ENCODE data around the gene SEMA6D.

The SEMA6D gene

GRCh38 chr15:47726399-47726823 is 9.1 kb downstream of the SEMA6D start:
- H3K4me1 ChIP-seq (ENCODE audit: insufficient read depth, low read length), result no peaks in the 10 kb centered on the region

GRCh38 chr15:47727137-47727536 is 9.8 kb downstream of the SEMA6D start:
- DNase-seq, result no peak
- no peak overlapping the region for H3K9ac ChIP-seq (ENCODE audit: low read depth, low read length)
- H3K79me2 ChIP-seq (ENCODE audit: insufficient read depth, low read length), result no peaks in the 10 kb centered on the region
- H2AFZ ChIP-seq (ENCODE audit: low read depth, low read length), result no peak overlapping the region
- ATAC-seq (ENCODE audit: insufficient read depth, low read depth), result no peak
- no peaks in the 10 kb centered on the region for H3K4me1 ChIP-seq (ENCODE audit: insufficient read depth, low read length)
- no peak overlapping the region for H3K4me3 ChIP-seq (ENCODE audit: low read depth in 1 of 2, low read length in 2 of 2)
- H3K4me2 ChIP-seq (ENCODE audit: insufficient read depth, low read length), result no peak overlapping the region
- no peaks in the 10 kb centered on the region for H4K20me1 ChIP-seq (ENCODE audit: insufficient read depth, low read length)
- H3K27me3 ChIP-seq (ENCODE audit: insufficient read depth, low read length, poor library complexity), result no peaks in the 10 kb centered on the region
- H3K27ac ChIP-seq (ENCODE audit: low read length), result no peak overlapping the region
- H3K9me3 ChIP-seq (ENCODE audit: insufficient read depth, low read length, severe bottlenecking), result no peaks in the 10 kb centered on the region
- no peaks in the 10 kb centered on the region for H3K36me3 ChIP-seq (ENCODE audit: insufficient read depth, low read length)
- TF ChIP-seq CTCF (IDR thresholded peaks at IDR 0.05; ENCODE audit: borderline replicate concordance, extremely low read depth, low read length, poor library complexity, severe bottlenecking) (no peak), EZH2 (IDR thresholded peaks at IDR 0.05; ENCODE audit: borderline replicate concordance, low read depth, low read length, severe bottlenecking) (no peak)

More at GRCh38 chr15:47726399-47726823, 9.1 kb downstream of the SEMA6D start:
- H3K27ac ChIP-seq (ENCODE audit: low read length), result no peak overlapping the region
- H3K27me3 ChIP-seq (ENCODE audit: insufficient read depth, low read length, poor library complexity), result no peaks in the 10 kb centered on the region
- ATAC-seq (ENCODE audit: insufficient read depth, low read depth) (no peak), DNase-seq (no peak)
- H3K9me3 ChIP-seq (ENCODE audit: insufficient read depth, low read length, severe bottlenecking), result no peaks in the 10 kb centered on the region
- no peak overlapping the region for H2AFZ ChIP-seq (ENCODE audit: low read depth, low read length)
- no peaks in the 10 kb centered on the region for H3K36me3 ChIP-seq (ENCODE audit: insufficient read depth, low read length)
- H3K9ac ChIP-seq (ENCODE audit: low read depth, low read length), result no peak overlapping the region
- no peaks in the 10 kb centered on the region for H4K20me1 ChIP-seq (ENCODE audit: insufficient read depth, low read length)
- no peaks in the 10 kb centered on the region for H3K79me2 ChIP-seq (ENCODE audit: insufficient read depth, low read length)
- H3K4me2 ChIP-seq (ENCODE audit: insufficient read depth, low read length), result no peak overlapping the region
- TF ChIP-seq CTCF (IDR thresholded peaks at IDR 0.05; ENCODE audit: borderline replicate concordance, extremely low read depth, low read length, poor library complexity, severe bottlenecking) (no peak), EZH2 (IDR thresholded peaks at IDR 0.05; ENCODE audit: borderline replicate concordance, low read depth, low read length, severe bottlenecking) (no peak)
- no peak overlapping the region for H3K4me3 ChIP-seq (ENCODE audit: low read depth in 1 of 2, low read length in 2 of 2)

- no peak overlapping the region for H3K4me2 ChIP-seq (ENCODE audit: insufficient read depth, low read length)
- DNase-seq, result no peak
- no peaks in the 10 kb centered on the region for H3K36me3 ChIP-seq (ENCODE audit: insufficient read depth, low read length)
- ATAC-seq (ENCODE audit: insufficient read depth, low read depth), result no peak
- no peaks in the 10 kb centered on the region for H3K27me3 ChIP-seq (ENCODE audit: insufficient read depth, low read length, poor library complexity)
- H3K27ac ChIP-seq (ENCODE audit: low read length), result no peak overlapping the region
- no peak overlapping the region for H3K4me3 ChIP-seq (ENCODE audit: low read depth in 1 of 2, low read length in 2 of 2)
- no peaks in the 10 kb centered on the region for H3K4me1 ChIP-seq (ENCODE audit: insufficient read depth, low read length)
- no peaks in the 10 kb centered on the region for H4K20me1 ChIP-seq (ENCODE audit: insufficient read depth, low read length)
- no peak overlapping the region for H2AFZ ChIP-seq (ENCODE audit: low read depth, low read length)
- H3K9me3 ChIP-seq (ENCODE audit: insufficient read depth, low read length, severe bottlenecking), result no peaks in the 10 kb centered on the region
- no peak for TF ChIP-seq CTCF (IDR thresholded peaks at IDR 0.05; ENCODE audit: borderline replicate concordance, extremely low read depth, low read length, poor library complexity, severe bottlenecking)
- no peak for TF ChIP-seq EZH2 (IDR thresholded peaks at IDR 0.05; ENCODE audit: borderline replicate concordance, low read depth, low read length, severe bottlenecking)
- no peak overlapping the region for H3K9ac ChIP-seq (ENCODE audit: low read depth, low read length)
- H3K79me2 ChIP-seq (ENCODE audit: insufficient read depth, low read length), result no peaks in the 10 kb centered on the region
These were observed 10.4 kb downstream of the SEMA6D start for GRCh38 chr15:47727676-47728075.

- no peak for TF ChIP-seq EZH2 (IDR thresholded peaks at IDR 0.05; ENCODE audit: borderline replicate concordance, low read depth, low read length, severe bottlenecking)
- TF ChIP-seq CTCF (IDR thresholded peaks at IDR 0.05; ENCODE audit: borderline replicate concordance, extremely low read depth, low read length, poor library complexity, severe bottlenecking), result no peak
- Histone ChIP-seq H3K36me3 (ENCODE audit: insufficient read depth, low read length) (no peaks in the 10 kb centered on the region), H3K4me3 (ENCODE audit: low read depth in 1 of 2, low read length in 2 of 2) (no peak overlapping the region), H3K4me2 (ENCODE audit: insufficient read depth, low read length) (no peak overlapping the region), H3K9me3 (ENCODE audit: insufficient read depth, low read length, severe bottlenecking) (no peaks in the 10 kb centered on the region), H3K27ac (ENCODE audit: low read length) (no peak overlapping the region), H3K79me2 (ENCODE audit: insufficient read depth, low read length) (no peaks in the 10 kb centered on the region), H2AFZ (ENCODE audit: low read depth, low read length) (no peak overlapping the region), H3K4me1 (ENCODE audit: insufficient read depth, low read length) (no peaks in the 10 kb centered on the region), H3K9ac (ENCODE audit: low read depth, low read length) (no peak overlapping the region), H3K27me3 (ENCODE audit: insufficient read depth, low read length, poor library complexity) (no peaks in the 10 kb centered on the region), H4K20me1 (ENCODE audit: insufficient read depth, low read length) (no peaks in the 10 kb centered on the region)
- DNase-seq, result no peak
- ATAC-seq (ENCODE audit: insufficient read depth, low read depth), result no peak
These were observed 11.1 kb downstream of the SEMA6D start for GRCh38 chr15:47728426-47728825.

All from DND-41 (cell line).